ENCODE results near the gene RGMB. TPM values are rescaled to one million over a fixed set of nuclear protein-coding genes. Genes with fewer than 3 reads are reported as not detected.

The RGMB gene
- total RNA-seq, 1 experiment from 2014 or later = 19.3 TPM

DNA sequence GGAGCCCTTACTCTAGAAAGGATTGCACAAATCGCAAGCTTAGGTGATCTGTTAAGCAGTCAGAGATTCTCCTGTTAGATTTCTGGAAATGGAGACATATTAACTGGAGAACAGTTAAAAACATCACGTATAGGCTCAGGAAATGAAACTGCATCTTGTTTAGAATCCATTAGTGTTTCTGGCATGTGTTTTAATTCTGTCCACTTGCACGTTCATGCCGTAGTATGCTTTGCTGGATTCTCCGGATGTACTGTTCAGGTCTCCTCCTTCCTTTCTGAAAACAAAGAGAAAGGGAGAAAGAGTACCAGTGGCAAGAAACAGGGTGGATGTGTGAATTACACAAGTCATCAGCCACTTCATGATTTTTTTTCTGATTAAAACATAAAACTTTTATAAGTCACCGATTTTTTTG lies 2.5 kb upstream of the RGMB start:
- Histone ChIP-seq H3K23ac (ENCODE audit: insufficient read length, low read depth, low read length) (no peak overlapping the region), H3K23me2 (ENCODE audit: insufficient read length, low read depth, low read length, poor library complexity, severe bottlenecking) (peaks cover 29% of the 10 kb centered on the region), H3K56ac (ENCODE audit: insufficient read length, low read depth, low read length) (no peak overlapping the region), H3K14ac (ENCODE audit: insufficient read depth, low read length) (no peak overlapping the region), H2BK15ac (ENCODE audit: low read depth, low read length) (no peak overlapping the region), H2AFZ (ENCODE audit: low read length) (no peak overlapping the region), H3K27me3 (ENCODE audit: insufficient read depth, low read length) (peaks cover 8% of the 10 kb centered on the region; the same call in 1 of the 2 replicates), H3K18ac (ENCODE audit: insufficient read length, low read depth, low read length) (no peak overlapping the region), H4K20me1 (ENCODE audit: control insufficient read depth, insufficient read depth, insufficient read length) (no peaks in the 10 kb centered on the region), H4K5ac (ENCODE audit: insufficient read length, low read depth, low read length) (no peak overlapping the region), H3K79me2 (ENCODE audit: insufficient read depth, low read length) (peaks cover 8% of the 10 kb centered on the region; the same call in 1 of the 2 replicates), H4K91ac (ENCODE audit: insufficient read length, low read depth, low read length) (no peak overlapping the region), H2BK120ac (ENCODE audit: low read depth, low read length, poor library complexity, severe bottlenecking) (no peak overlapping the region), H3K4me2 (ENCODE audit: insufficient read depth, insufficient read length, low read length) (peak overlapping the region; percentile 92), H3K4ac (ENCODE audit: low read depth, low read length) (no peak overlapping the region), H3T11ph (ENCODE audit: low read length) (no peak overlapping the region), H4K8ac (replicated peaks; ENCODE audit: insufficient read length, low read depth, low read length) (no peak overlapping the region), H3K4me1 (ENCODE audit: insufficient read depth, low read length) (peaks cover 3% of the 10 kb centered on the region; the same call in 1 of the 2 replicates), H3K79me1 (ENCODE audit: insufficient read depth, low read depth, low read length, poor library complexity, severe bottlenecking) (no peaks in the 10 kb centered on the region), H2BK20ac (ENCODE audit: low read depth, low read length, poor library complexity, severe bottlenecking) (no peak overlapping the region), H2BK12ac (ENCODE audit: insufficient read length, low read depth, low read length) (no peak overlapping the region), H3K27ac (ENCODE audit: insufficient read length, low read depth, low read length) (no peak overlapping the region), H2BK5ac (ENCODE audit: insufficient read length, low read length) (no peak overlapping the region), H2AK5ac (ENCODE audit: insufficient read length, low read length) (no peak overlapping the region), H3K9me3 (ENCODE audit: control insufficient read depth, low read depth, low read length) (no peaks in the 10 kb centered on the region), H3K9ac (ENCODE audit: extremely low read depth, insufficient read length, low read length) (peak overlapping the region; percentile 1)
- DNase-seq = no peak
- Mint-ChIP-seq H3K4me1 (peaks cover 51 to 54% of the 10 kb centered on the region in 2 experiments), H3K27ac (peak overlapping the region in 1 of 3 experiments; percentile 17; a peak in 2 of 7 replicates), H3K27me3 (ENCODE audit: low read depth) (peaks cover 38% of the 10 kb centered on the region), H3K9me3 (no peaks in the 10 kb centered on the region; a peak in 1 of 5 replicates), H3K4me3 (peak overlapping the region; percentile 79 to 94), H3K36me3 (ENCODE audit: insufficient read depth in 1 of 3, low read depth in 3 of 3) (peaks cover 2 to 5% (median 2%) of the 10 kb centered on the region in 3 experiments; a peak in 2 of 7 replicates)
- no CpG with 5 or more reads among the region's 6 CpGs for WGBS (ENCODE audit: extremely low coverage, insufficient read length, low lambda C conversion rate)
- TF ChIP-seq, protein P1, sequence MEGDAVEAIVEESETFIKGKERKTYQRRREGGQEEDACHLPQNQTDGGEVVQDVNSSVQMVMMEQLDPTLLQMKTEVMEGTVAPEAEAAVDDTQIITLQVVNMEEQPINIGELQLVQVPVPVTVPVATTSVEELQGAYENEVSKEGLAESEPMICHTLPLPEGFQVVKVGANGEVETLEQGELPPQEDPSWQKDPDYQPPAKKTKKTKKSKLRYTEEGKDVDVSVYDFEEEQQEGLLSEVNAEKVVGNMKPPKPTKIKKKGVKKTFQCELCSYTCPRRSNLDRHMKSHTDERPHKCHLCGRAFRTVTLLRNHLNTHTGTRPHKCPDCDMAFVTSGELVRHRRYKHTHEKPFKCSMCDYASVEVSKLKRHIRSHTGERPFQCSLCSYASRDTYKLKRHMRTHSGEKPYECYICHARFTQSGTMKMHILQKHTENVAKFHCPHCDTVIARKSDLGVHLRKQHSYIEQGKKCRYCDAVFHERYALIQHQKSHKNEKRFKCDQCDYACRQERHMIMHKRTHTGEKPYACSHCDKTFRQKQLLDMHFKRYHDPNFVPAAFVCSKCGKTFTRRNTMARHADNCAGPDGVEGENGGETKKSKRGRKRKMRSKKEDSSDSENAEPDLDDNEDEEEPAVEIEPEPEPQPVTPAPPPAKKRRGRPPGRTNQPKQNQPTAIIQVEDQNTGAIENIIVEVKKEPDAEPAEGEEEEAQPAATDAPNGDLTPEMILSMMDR (conservative IDR thresholded peaks at IDR 0.05) = no peak
